Right lung (tissue), 5 donors: ENCODE measurements around the gene FOLH1. TPM values are rescaled to one million over a fixed set of nuclear protein-coding genes. Genes with fewer than 3 reads are reported as not detected.
"Not testable (repeated sequence)": the region's sequence is repeated elsewhere in the genome, so short reads cannot be mapped to it uniquely, and the experiment has no call there.

Source experiments
- DNase-seq, 2 donors: peaks; one replicate each; pipeline ENCODE4 v3.0.0-alpha.2; 2013
- polyA plus RNA-seq, 5 donors: library from polyadenylated mRNA; unstranded; fragments of 120-200 nt; gene quantifications; one replicate each; pipeline versions ENCODE4 v1.2.1 to v1.2.3, GENCODE V29; 2013; ENCODE audit warnings: inconsistent platforms in 1 of 5, low replicate concordance in 1 of 5; ENCODE audit not compliant: insufficient read length in 5 of 5, insufficient read depth in 1 of 5

The FOLH1 gene
- polyA plus RNA-seq, 5 donors: 12.4 to 23.8 (median 20.5) TPM

DNA sequence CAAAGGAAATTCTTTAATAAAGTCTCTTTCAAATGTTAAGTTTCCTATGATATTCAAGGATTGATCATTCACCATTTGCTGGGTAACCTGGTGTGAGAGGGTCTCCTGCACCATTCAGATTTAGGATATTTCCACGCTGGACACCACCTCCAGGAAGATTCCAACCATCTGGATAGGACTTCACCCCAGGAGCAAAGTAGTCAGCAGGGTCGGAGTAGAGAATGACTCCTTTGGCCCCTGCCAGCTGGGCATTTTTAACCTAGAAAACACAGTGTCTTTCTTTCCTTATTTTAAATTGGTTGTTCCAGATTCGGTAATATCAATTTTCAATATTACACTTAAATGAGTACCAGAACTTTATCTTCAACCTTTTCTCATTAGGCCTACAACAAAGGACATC lies 22.8 kb downstream of the FOLH1 start:
- not testable (repeated sequence) for DNase-seq

DNA sequence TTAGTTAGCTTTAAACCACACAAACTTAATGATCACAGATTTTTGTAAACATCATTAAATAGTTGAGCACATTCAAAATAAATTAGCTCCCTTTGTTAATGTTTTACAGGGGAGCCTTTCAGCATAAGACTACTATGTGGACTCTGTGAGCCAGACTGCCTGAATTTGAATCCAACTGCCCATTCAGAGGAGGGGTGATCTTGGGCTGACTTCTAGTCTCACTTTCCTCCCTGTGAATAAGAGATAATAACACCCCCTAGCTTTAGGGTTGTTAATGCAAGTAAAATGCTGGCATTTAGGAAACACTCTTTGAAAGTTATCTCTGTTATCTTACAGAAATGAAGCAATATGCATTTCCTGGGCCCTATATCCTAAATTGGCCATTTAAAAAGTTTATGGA lies 23.6 kb downstream of the FOLH1 start:
- DNase-seq: not testable (repeated sequence)

DNA sequence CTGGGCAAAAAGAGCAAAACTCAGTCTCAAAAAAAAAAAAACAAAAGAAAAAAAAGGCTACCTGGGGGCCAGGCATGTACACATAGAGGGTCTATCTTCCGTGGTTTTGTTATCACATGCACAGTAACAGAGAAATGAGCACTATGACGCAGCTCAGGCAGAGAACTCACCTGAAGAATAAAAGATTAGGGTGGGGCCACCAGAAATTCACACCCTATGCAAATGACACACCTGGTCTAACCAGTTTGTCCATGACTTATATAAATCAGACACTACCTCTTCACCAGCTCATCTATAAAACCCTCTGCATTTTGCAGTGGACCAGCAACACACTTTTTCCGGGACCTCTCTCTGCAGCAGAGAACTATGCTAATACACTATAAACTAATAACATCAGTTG lies 30.5 kb downstream of the FOLH1 start:
- not testable (repeated sequence) for DNase-seq

DNA sequence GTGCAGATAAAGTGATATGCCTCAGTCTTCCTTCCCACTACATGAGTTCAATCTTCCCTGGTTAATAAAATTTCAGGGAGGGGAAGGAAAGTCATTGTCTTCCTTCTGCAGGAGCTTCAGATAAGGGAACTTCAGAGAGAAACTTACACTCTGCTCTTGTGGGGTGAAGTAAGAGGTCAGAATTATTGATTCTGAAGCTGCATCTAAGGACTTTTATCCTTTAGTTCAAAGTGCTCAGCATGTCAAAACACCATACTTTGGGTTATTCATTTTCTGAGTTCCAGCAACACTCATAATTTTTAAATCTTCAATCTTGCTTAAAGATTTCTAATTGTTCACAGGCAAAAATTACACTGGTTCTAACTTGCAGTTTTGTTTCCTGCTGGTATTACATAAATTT lies 33.0 kb downstream of the FOLH1 start:
- not testable (repeated sequence) for DNase-seq

DNA sequence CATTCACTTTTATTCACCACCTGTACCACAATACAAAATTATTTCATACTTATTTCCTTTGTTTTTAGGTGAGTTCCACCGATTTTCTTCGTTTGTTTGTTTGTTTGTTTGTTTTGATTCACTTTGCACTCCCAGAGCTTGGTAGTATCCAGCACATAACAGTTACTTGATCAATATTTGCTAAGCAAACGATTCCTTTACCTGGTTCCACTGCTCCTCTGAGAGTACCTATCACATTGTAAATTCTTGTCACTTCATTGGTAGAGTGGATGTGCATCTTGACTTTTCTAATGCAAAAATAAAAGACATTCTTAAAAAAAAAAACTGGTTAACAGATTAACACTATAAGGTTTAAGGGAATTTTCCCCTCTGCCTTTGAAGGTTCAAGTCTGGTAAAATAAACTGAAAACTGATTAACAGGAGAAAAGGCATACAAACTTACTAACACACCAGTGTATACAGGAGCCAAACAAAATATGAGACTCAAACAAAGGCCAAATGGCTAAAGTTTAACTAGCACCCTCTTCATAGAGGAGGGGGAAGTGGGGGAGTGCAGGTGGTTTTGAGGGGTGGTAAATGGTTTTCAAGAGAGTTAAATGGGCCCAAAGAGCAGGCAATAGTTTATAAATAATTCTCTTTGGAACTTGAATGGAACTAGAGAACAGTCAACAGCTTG lies 33.6 kb downstream of the FOLH1 start:
- not testable (repeated sequence) for DNase-seq

DNA sequence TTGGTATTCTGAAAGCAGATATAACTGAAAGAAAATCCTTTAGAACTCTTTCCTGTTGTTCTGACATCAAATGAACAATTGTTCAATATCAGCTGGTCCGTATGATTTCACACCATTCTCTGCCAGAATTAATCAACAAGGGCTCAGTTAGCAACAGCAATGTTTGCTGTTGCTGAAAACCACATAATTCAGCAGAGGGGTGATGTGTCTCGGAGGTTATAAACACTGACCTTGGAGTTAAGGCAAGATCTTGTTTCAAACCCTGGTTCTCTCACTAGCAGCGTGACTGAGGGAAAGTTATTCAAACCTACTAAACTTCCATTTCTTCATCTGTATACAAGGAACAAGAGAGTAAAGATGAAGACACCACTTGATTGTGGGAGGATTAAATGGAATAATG lies 36.8 kb downstream of the FOLH1 start:
- DNase-seq: not testable (repeated sequence)

DNA sequence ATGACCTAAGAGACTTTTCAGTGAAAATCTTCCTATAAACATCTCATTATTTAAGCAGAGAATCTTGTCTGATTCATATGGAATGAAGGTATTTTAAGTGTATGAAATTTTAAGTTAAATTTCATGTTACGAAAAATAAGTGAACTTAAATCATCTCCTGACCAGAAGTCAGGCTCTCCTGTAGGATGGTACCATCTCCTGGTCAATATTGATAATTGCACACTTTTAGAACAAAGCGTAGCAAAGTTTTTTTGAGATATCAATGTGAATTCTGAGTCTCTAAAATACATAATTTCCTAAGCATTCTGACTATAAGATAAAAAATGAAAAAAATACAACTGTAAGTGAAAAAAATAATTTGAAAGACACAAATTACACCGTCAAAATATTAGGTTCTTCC lies 38.8 kb downstream of the FOLH1 start:
- not testable (repeated sequence) for DNase-seq

DNA sequence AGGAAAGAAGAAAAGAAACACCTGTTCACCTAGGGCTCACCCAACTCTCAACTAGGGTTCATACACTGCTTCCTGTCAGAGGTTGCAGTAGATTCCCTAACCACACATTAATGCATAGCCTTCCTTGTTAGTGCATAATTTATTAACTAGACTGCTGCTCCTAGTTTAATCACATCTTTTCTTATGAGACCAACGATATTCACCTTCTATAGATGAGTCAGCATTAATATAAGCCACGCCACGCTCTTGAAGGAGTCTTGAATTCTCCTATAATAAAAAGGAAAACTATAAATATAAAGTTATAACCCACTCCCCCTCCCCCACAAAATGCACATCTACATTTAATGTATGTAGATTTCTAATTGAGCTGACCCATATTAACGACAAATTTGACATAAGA lies 39.4 kb downstream of the FOLH1 start:
- DNase-seq: not testable (repeated sequence)

DNA sequence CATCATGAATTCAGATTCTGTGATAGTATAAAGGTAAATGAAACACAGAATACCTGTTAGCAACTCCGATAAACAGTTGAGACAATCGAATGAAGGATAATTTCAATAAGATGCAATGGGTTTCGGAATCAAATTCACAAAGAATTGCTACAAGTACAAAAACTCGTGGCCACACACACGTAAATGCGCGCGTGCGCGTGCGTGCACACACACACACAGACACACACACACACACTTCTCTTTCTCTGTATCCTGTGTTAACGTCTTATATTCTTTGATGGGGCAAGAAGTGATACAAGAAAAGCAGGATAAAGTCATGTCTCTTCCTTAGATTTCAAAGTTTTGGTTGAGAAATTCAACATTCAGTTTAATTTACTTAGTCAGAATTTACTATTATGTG lies 57.2 kb downstream of the FOLH1 start:
- no peak for DNase-seq

DNA sequence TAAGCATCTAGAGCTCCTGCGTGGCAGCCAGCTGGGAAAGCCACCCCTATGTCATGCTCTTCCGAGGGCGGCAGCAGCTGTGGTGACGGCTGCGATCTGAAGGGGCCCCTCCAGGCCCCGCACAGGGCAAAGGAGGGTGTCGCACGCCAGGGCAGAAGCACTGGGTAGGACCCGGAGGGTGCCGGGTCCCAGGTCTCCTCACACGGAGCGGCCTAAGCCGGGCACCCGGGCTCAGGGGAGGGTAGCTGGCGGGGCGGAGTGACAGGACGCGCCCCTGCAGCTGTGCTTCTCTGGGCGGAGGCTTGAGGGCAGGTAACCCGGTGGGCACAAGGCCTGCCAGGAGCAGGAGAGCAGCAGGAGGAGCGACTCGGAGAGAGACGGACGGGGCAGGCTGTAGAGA lies 106.0 kb downstream of the FOLH1 start:
- DNase-seq: not testable (repeated sequence)

Other genes with a start within 250 kb of the FOLH1 start
- gene TRIM51G, start 224.7 kb downstream of the FOLH1 start, polyA plus RNA-seq: not detected
- not detected for gene TRIM49B, start 179.8 kb downstream of the FOLH1 start, polyA plus RNA-seq
- not detected for gene TRIM64C, start 149.5 kb downstream of the FOLH1 start, polyA plus RNA-seq